Esophagus muscularis mucosa (tissue), 4 donors: Measurements from ENCODE around the gene LRMDA. TPM values are rescaled to one million over a fixed set of nuclear protein-coding genes. Genes with fewer than 3 reads are reported as not detected.

Source experiments
- DNase-seq: peaks from one replicate; pipeline ENCODE4 v3.0.0-alpha.2; 2017; ENCODE audit errors: extremely low spot score
- H3K27ac ChIP-seq, 4 donors: fragments of 200-600 bp; sonication (generic); replicated peaks in 1 of 4; 1 replicate in 3 of 4; 2 replicates in 1 of 4; pipeline ENCODE4 v1.5.1; 2016 to 2019; ENCODE audit warnings: mild to moderate bottlenecking in 1 of 4
- H3K27me3 ChIP-seq, 4 donors: fragments of 200-600 bp; sonication (generic); one replicate each; pipeline versions ENCODE4 v1.5.1 to v1.6.0; 2016 to 2019
- H3K36me3 ChIP-seq, 4 donors: fragments of 200-600 bp; sonication (generic); one replicate each; pipeline ENCODE4 v1.5.1; 2016 to 2019
- H3K4me1 ChIP-seq, 4 donors: fragments of 200-600 bp; sonication (generic); one replicate each; pipeline ENCODE4 v1.5.1; 2016 to 2019
- H3K4me3 ChIP-seq, 4 donors: fragments of 200-600 bp; sonication (generic); 1 replicate in 2 of 4; 2 replicates in 2 of 4; pipeline ENCODE4 v1.5.1; 2016 to 2019; ENCODE audit warnings: mild to moderate bottlenecking in 4 of 4, moderate library complexity in 1 of 4
- H3K9me3 ChIP-seq, 4 donors: fragments of 200-600 bp; sonication (generic); 1 replicate in 3 of 4; 2 replicates in 1 of 4; pipeline ENCODE4 v1.5.1; 2016 to 2019
- CTCF ChIP-seq, 3 experiments: fragments of 200-600 bp in 2 of 3; fragments of 450-650 bp in 1 of 3; sonication (generic) in 2 of 3; IDR thresholded peaks; one replicate each; pipeline ENCODE4 v1.5.1; 2017 to 2019; ENCODE audit warnings: antibody characterized with exemption in 3 of 3, mild to moderate bottlenecking in 2 of 3, moderate library complexity in 1 of 3
- EP300 ChIP-seq: sonication (generic); formaldehyde crosslinking; IDR thresholded peaks from one replicate; pipeline ENCODE4 v1.6.1; 2017; ENCODE audit warnings: antibody characterized with exemption
- POLR2A ChIP-seq: fragments of 450-650 bp; IDR thresholded peaks from one replicate; pipeline ENCODE4 v1.6.1; 2017; ENCODE audit warnings: antibody characterized with exemption, moderate library complexity, mild to moderate bottlenecking, low read depth
- POLR2AphosphoS5 ChIP-seq, 2 donors: sonication (generic); formaldehyde crosslinking; IDR thresholded peaks; one replicate each; pipeline ENCODE4 v1.6.1; 2017; ENCODE audit warnings: antibody characterized with exemption in 2 of 2
- WGBS: methylation state at CpG from one replicate; pipeline ENCODE4 v1.1.5; 2018; 5-methylcytosine and 5-hydroxymethylcytosine counted together
- intact Hi-C: fragments of 100-400 bp; cut with DNase I; formaldehyde crosslinking; loops from one replicate; pipeline ENCODE4 v1.15.1; 2023
- total RNA-seq, 4 donors: library from RNA; depleted of rRNA; stranded (reverse); fragments of >200 nt; gene quantifications; one replicate each; pipeline versions ENCODE4 v1.1.0 to v1.2.1, GENCODE V29; 2016

LRMDA gene
- total RNA-seq, 4 donors from 2014 or later: 14.3 to 34.9 (median 26.5) TPM

- Histone ChIP-seq H3K36me3 (no peaks in the 10 kb centered on the region), H3K9me3 (peaks cover 0 to 10% (median 8%) of the 10 kb centered on the region in 4 donors), H3K27ac (peak overlapping the region; percentile 40 to 74 (median 64)), H3K27me3 (no peaks in the 10 kb centered on the region), H3K4me3 (peak overlapping the region; percentile 25 to 48 (median 32)), H3K4me1 (peaks cover 6 to 42% (median 40%) of the 10 kb centered on the region in 4 donors)
- TF ChIP-seq POLR2AphosphoS5 (IDR thresholded peaks at IDR 0.05) (peak; percentile 27 to 43), POLR2A (no peak)
- WGBS: 46% methylated on average over 20 of the region's 20 CpGs
- intact Hi-C loops: loop anchor here (5.0 to 10.0 kb wide), 5 partner anchors 52 to 969 kb away; partner anchors contain the start of gene ZNF503
- no peak for DNase-seq
These were observed 604.0 kb downstream of the LRMDA start for GRCh38 chr10:76035206-76036110.

GRCh38 chr10:76036111-76036940, 604.9 kb downstream of the LRMDA start:
- 30% methylated on average over 18 of the region's 18 CpGs for WGBS
- peak overlapping the region; percentile 40 to 74 (median 64) for H3K27ac ChIP-seq
- intact Hi-C loops: loop anchor here (5.0 to 10.0 kb wide), 5 partner anchors 51 to 968 kb away; partner anchors contain the start of gene ZNF503

GRCh38 chr10:76036962-76037361, 605.5 kb downstream of the LRMDA start:
- intact Hi-C loops: loop anchor here (5.0 to 10.0 kb wide), 5 partner anchors 50 to 968 kb away; partner anchors contain the start of gene ZNF503
- TF ChIP-seq EP300: no peak

More at GRCh38 chr10:76036111-76036940, 604.9 kb downstream of the LRMDA start:
- no peaks in the 10 kb centered on the region for H3K36me3 ChIP-seq
- DNase-seq: peak; percentile 94
- no peaks in the 10 kb centered on the region for H3K27me3 ChIP-seq
- TF ChIP-seq POLR2A (no peak), POLR2AphosphoS5 (IDR thresholded peaks at IDR 0.05) (peak; percentile 55 to 77), CTCF (IDR thresholded peaks at IDR 0.05) (peak; percentile 97 to 99 (median 98))
- H3K4me1 ChIP-seq: peaks cover 6 to 42% (median 40%) of the 10 kb centered on the region in 4 donors
- peak overlapping the region; percentile 25 to 48 (median 32) for H3K4me3 ChIP-seq
- peaks cover 0 to 10% (median 8%) of the 10 kb centered on the region in 4 donors for H3K9me3 ChIP-seq

GRCh38 chr10:76037531-76038155, 606.2 kb downstream of the LRMDA start:
- peaks cover 0 to 10% (median 8%) of the 10 kb centered on the region in 4 donors for H3K9me3 ChIP-seq
- H3K27me3 ChIP-seq: no peaks in the 10 kb centered on the region
- H3K27ac ChIP-seq: no peak overlapping the region
- TF ChIP-seq POLR2AphosphoS5 (IDR thresholded peaks at IDR 0.05) (no peak), POLR2A (no peak), EP300 (no peak)
- no peak overlapping the region for H3K4me3 ChIP-seq
- no peak for DNase-seq
- intact Hi-C loops: loop anchor here (5.0 to 10.0 kb wide), 5 partner anchors 50 to 967 kb away; partner anchors contain the start of gene ZNF503
- H3K4me1 ChIP-seq: peaks cover 6 to 42% (median 40%) of the 10 kb centered on the region in 4 donors
- H3K36me3 ChIP-seq: no peaks in the 10 kb centered on the region
- 96% methylated on average over 2 of the region's 2 CpGs for WGBS

More at GRCh38 chr10:76036962-76037361, 605.5 kb downstream of the LRMDA start:
- Histone ChIP-seq H3K27me3 (no peaks in the 10 kb centered on the region), H3K27ac (peak overlapping the region in 3 of 4 donors; percentile 40 to 74 (median 58)), H3K9me3 (peaks cover 0 to 10% (median 8%) of the 10 kb centered on the region in 4 donors), H3K36me3 (no peaks in the 10 kb centered on the region), H3K4me3 (no peak overlapping the region), H3K4me1 (peaks cover 6 to 42% (median 40%) of the 10 kb centered on the region in 4 donors)
- DNase-seq: no peak

- Histone ChIP-seq H3K36me3 (no peaks in the 10 kb centered on the region), H3K9me3 (peaks cover 0 to 10% (median 8%) of the 10 kb centered on the region in 4 donors), H3K4me3 (no peak overlapping the region), H3K27ac (no peak overlapping the region), H3K27me3 (no peaks in the 10 kb centered on the region), H3K4me1 (peaks cover 6 to 34% (median 33%) of the 10 kb centered on the region in 4 donors)
- no peak for TF ChIP-seq CTCF (IDR thresholded peaks at IDR 0.05)
- no peak for TF ChIP-seq EP300
- no peak for TF ChIP-seq POLR2AphosphoS5 (IDR thresholded peaks at IDR 0.05)
- TF ChIP-seq POLR2A: no peak
- intact Hi-C loops: loop anchor here (5.0 to 10.0 kb wide), 5 partner anchors 49 to 966 kb away; partner anchors contain the start of gene ZNF503
- DNase-seq: no peak
These were observed 607.3 kb downstream of the LRMDA start for GRCh38 chr10:76038696-76039095.
